NCI-H82 treated with DMSO at 0.1 percent for 48 hours (cell line): ENCODE data around the gene OPRM1.

Experiments used
- DNase-seq: peaks from one replicate; lab custom pipeline; 2025; ENCODE audit not compliant: unreplicated experiment; lab: John Stamatoyannopoulos, UW

The OPRM1 gene

DNA sequence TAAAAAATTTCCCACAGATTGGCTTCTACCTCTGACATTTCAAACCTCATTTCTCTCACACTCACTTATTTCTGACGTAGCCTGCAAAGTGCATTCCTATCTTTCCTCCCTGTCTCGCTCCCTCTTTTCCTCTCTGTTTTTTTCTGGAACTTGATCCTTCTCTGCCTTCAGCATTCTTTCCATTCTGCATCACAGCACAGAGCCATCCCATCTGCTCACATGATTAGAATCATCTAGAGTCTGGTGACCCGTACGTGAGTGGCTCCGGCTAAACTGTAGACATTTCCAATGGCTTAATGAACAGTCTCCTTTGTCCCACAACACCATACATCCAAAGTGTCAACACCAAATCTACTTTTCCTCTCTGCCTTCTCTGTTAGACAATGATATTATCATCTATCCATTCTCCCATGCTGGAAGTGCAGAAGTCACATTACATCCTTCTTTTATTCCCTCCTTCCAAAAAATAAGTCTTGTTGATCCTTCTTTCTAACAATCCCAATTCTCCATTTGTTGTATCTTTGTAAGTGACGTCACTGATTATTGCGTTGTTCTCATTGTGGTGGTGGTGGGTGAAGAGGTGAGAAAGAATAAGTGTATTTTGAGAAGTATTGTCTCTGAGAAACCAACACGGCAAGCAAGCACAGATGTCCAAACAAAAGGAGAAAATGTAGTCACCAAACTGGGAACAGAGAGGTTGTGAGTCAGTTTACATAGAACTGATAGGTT, 41.6 kb downstream of the OPRM1 start:
- DNase-seq, result no peak

GRCh38 chr6:154086510-154086909, 47.5 kb downstream of the OPRM1 start:
- no peak for DNase-seq

DNA sequence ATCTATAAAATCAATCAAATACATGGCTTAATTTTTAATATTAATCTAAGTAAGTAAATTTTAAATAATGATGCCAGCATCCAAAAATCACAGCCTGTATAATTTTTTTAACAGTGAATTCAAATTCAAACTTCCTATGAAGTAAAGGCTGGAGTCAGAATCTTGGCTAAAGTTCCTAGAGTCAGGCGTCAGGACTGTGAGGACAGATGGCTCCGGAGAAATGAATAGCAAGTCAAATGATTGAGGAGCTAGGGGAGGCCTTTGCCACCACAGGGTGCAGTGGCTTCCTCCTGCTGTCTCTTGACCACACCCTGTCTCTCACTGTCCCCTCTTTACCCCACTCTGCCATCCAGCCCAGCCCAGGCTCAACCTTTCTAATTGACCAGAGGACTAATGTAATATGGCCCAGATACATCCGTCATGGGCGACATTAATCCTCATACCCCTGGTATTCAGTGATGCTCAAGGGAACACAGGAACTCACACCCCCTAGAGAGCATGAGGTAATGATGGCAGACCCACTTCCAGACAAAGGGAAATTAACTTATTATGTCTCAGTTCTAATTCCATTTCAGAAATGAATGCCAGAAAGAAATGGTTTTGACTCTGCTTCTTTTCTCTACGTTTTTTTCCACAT, 53.4 kb downstream of the OPRM1 start:
- DNase-seq, result no peak

- DNase-seq, result no peak
Measured at GRCh38 chr6:154093231-154094044, 54.4 kb downstream of the OPRM1 start.

GRCh38 chr6:154095571-154095970, 56.5 kb downstream of the OPRM1 start:
- no peak for DNase-seq

DNA sequence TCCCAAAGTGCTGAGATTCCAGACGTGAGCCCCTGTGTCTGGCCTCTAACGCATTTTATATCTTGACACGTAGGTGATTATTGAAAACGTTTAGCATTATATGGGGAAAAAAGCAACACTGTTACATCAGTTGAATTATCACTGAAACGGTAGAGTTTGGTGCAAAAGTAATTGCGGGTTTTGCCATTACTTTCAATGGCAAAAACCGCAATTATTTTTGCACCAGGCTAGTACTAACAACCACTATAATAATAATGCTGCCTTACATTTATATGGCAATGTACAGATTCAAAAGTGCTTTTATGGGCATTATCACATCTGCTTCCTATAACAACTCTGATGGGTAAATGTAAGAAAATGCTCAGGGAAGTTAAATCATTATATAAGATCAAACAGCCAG, 57.3 kb downstream of the OPRM1 start:
- no peak for DNase-seq

- DNase-seq, result no peak
Measured at GRCh38 chr6:154096834-154097233, 57.8 kb downstream of the OPRM1 start.

DNA sequence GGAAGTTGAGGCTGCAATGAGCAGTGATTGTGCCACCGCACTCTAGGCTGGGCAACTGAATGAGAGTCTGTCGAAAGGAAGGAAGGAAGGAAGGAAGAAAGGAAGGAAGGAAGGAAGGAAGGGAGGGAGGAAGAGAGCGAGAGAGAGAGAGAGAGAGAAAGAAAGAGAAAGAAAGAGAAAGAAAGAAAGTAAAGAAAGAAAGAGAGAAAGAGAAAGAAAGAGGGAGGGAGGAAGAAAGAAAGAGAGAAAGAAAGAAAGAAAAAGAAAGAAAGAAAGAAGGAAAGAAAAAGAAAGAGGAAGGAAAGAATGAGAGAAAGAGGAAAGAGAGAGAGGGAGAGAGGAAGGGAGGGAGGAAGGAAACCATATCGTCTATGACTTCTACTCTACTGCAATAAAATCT, 60.2 kb downstream of the OPRM1 start:
- DNase-seq, result no peak

- DNase-seq, result no peak
Measured at GRCh38 chr6:154106251-154106650, 67.2 kb downstream of the OPRM1 start.

- no peak for DNase-seq
Measured at GRCh38 chr6:154111025-154111424, 72.0 kb downstream of the OPRM1 start.

DNA sequence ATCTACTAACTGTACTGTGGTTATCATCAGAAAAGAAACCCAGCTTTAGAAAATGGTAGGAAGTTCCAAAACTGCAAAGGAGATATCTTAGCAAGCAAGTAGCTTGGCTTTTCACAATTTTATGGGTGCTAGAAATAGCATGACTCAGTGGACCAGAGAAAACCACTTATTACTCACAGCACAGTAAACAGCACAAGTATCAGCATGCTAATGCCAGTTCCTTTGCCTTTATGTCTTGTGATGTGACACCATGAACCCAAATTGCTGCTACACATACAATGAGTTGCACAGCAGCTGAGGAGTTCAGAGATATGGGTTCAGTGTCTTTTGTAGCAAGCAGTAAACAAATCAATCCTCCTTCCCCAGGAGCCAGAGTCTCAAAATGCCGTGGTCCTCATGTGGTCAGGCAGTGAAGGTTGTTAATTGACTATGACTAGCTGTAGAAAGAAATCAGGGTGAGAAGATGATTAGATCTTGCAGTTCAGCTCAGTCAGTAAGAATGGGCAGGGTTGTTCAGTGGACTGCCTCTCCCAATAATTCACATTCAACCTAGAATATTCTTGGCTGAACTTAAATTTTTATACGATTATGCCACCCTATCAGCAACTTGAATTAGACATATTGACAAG, 73.3 kb downstream of the OPRM1 start:
- no peak for DNase-seq

DNA sequence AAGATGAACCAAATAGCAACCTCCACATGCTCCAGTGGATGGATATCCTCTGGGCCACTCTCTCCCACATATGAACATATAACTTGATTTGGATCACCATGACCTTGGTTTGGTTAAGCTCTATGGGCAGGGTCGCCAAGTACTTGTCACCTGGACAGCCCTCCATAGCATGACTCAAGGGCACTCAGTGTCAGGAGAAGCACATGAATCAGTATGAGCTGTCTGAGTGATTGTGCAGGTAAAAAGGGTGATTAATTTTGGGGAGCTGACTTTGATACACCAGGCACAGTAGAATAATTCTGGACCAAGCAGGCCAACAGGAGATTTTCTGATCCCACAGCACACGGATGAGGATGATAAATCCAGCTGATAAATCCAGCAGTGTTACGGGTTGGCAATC, 74.4 kb downstream of the OPRM1 start:
- no peak for DNase-seq

GRCh38 chr6:154117485-154117884, 78.4 kb downstream of the OPRM1 start:
- no peak for DNase-seq

GRCh38 chr6:154122195-154122925, 83.3 kb downstream of the OPRM1 start:
- no peak for DNase-seq

GRCh38 chr6:154123155-154123956, 84.3 kb downstream of the OPRM1 start:
- DNase-seq, result no peak

DNA sequence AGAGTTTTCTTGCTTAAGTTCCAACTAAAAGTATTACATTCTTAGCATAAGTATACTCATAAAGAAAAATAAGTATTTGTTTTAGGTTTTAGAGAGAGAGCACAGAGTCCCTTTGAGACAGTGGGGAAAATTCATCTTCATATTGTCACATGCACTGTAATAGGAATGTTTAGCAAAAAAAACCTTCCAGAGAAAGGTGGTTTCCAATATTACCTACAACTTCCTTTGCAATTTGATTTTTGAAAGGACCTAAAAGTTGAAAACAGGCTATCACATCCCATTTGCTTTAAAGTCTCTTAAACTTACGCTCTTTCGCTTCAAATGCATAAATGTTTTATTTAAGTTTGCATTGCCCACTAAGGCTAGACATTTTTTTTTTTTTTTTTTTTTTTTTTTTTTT, 86.4 kb downstream of the OPRM1 start:
- DNase-seq, result no peak

DNA sequence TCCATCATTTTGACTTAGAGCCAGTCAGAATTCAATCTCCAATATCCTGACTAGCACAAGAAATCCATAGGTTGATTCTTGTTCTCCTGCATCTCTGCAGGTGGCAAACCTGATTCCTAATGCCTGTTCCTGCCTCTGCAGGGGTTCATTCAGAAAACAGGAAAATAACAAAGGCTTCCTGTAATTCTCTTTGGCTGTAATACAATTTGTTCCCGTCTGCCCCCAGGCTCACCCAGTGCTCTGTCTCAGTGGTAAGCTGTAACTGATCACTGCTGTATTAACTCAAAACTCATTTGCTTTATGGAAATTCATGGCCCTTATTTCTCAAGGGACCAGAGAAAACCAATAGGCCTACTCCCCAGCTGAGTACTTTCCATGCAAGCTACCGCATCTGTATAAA, 88.6 kb downstream of the OPRM1 start:
- DNase-seq, result no peak

- no peak for DNase-seq
Measured at GRCh38 chr6:154134471-154135147, 95.6 kb downstream of the OPRM1 start.

DNA sequence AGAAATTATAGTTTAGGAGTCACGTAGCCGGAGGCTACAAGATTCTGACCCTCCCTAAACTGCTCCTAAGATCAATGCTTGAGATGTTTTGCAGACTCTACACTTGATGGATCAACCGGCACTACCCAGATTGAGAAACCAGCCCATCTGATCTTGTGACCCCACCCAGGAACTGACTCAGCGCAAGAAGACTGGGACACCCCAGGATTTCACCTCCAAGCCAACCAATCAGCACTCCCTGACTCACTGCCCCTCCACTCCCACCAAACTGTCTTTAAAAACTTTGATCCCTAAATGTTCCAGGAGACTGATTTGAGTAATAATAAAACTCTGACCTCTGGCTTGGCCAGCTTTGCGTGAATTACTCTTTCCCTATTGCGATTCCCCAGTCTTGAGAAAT, 99.8 kb downstream of the OPRM1 start:
- DNase-seq, result no peak

DNA sequence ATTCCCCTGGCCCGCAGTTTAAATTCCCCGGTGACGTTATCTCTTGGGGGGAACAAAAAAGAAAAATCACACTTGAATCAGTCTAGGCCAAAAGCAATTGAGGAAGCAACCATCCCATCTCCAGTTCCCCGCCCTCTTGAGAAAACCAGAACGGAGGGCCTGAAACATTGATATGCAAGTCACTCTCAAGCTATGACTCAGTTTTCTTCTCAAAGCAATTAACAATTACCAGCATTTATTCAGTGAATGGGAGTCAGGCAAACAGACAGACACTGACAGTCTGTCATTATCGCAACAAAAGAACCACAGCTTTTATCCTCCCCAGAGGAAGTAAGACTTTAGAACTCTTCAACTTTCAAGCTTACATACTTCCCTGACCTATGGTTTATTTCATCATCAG, 100.9 kb downstream of the OPRM1 start:
- no peak for DNase-seq
